RCC 7860 (cell line): ENCODE results near the gene RPS10.
"Not testable (repeated sequence)": the region's sequence is repeated elsewhere in the genome, so short reads cannot be mapped to it uniquely, and the experiment has no call there.

ENCODE experiments used
- DNase-seq: peaks from one replicate; pipeline ENCODE4 v3.0.0-alpha.2; 2015; ENCODE audit warnings: low spot score
- FAIRE-seq: peaks from 2 replicates; lab custom pipeline; 2012; peaks lifted over from hg19 to GRCh38; lab: Jason Lieb, UNC

The RPS10 gene

GRCh38 chr6:34374069-34374468 lies 51.8 kb downstream of the RPS10 start:
- no peak for DNase-seq
- no peak for FAIRE-seq

GRCh38 chr6:34373511-34373910 lies 52.4 kb downstream of the RPS10 start:
- FAIRE-seq (no peak), DNase-seq (no peak)

- FAIRE-seq, DNase-seq: not testable (repeated sequence)
Measured at GRCh38 chr6:34371865-34372264, 54.0 kb downstream of the RPS10 start.

- FAIRE-seq: no peak
- DNase-seq: no peak
Measured at GRCh38 chr6:34370361-34370760, 55.5 kb downstream of the RPS10 start.

DNA sequence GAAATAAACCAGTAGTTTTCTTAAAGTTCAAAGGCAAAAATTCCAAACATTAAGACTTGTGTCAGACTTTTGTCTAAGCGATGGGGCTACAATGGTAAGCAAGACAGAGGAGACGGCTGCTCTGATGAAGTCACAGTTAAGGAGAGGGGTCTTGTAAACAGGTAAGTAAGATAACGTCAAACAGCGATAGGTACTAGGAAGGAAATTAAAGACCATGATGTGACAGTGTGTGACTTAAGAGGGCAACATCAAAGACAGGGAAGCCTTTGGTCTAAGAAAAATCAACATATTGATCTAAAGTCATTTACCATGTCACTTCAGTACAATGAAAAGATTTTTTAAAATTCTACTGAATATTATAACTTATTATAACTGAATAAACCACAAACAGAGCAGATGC lies 56.5 kb downstream of the RPS10 start:
- DNase-seq (no peak), FAIRE-seq (no peak)
